A549 (cell line): ENCODE data around the gene NRIP1. TPM values are rescaled to one million over a fixed set of nuclear protein-coding genes. Genes with fewer than 3 reads are reported as not detected.
A peak's percentile ranks its signal among the peaks of the same experiment; 100 is the strongest.

Source experiments
- ATAC-seq, 2 experiments: fragments of 200-7000 bp in 1 of 2; fragments of >200 bp in 1 of 2; cut with Nextera tagmentation in 1 of 2; cut with Tn5 transposase in 1 of 2; 3 replicates each; pipeline versions ENCODE4 v1.8.0 to v1.9.1; 2018 to 2020; ENCODE audit warnings: mild to moderate bottlenecking in 1 of 2, moderate library complexity in 1 of 2
- CTCF ChIA-PET: fragments of 300-600 bp; sonication (Branson Sonifier 250); formaldehyde crosslinking; extraction: SDS; loops from one replicate; lab custom pipeline; 2021; ENCODE audit warnings: antibody characterized with exemption, inconsistent platforms; lab: Yijun Ruan, JAX
- POLR2A ChIA-PET: fragments of 350-600 bp; formaldehyde crosslinking; extraction: SDS; loops from one replicate; lab custom pipeline; 2021; ENCODE audit warnings: antibody characterized with exemption, inconsistent platforms; lab: Yijun Ruan, JAX
- DNase-seq, 2 experiments: peaks; one replicate each; pipeline versions ENCODE4 v3.0.0 to v3.0.0-alpha.2; 2011 to 2016; ENCODE audit warnings: low read depth in 1 of 2, low spot score in 1 of 2
- FAIRE-seq: peaks from 2 replicates; lab custom pipeline; 2011; peaks lifted over from hg19 to GRCh38; lab: Jason Lieb, UNC
- H3K27ac ChIP-seq, 2 experiments: fragments of >200 bp; sonication (Bioruptor Twin); formaldehyde crosslinking; 3 replicates each; pipeline ENCODE4 v1.5.1; 2016 to 2017
- H3K4me1 ChIP-seq: fragments of >200 bp; sonication (Bioruptor Twin); formaldehyde crosslinking; 3 replicates; pipeline ENCODE4 v1.6.1; 2016
- H3K4me2 ChIP-seq: fragments of >200 bp; sonication (Bioruptor Twin); formaldehyde crosslinking; 3 replicates; pipeline ENCODE4 v1.6.1; 2016
- H3K4me3 ChIP-seq: fragments of >200 bp; sonication (Bioruptor Twin); formaldehyde crosslinking; 3 replicates; pipeline ENCODE4 v1.5.1; 2016
- H3K9me3 ChIP-seq: fragments of >200 bp; sonication (Bioruptor Twin); formaldehyde crosslinking; 3 replicates; pipeline ENCODE4 v1.6.1; 2016
- ATOH8 ChIP-seq: fragments of 250-450 bp; sonication (Bioruptor Pico); IDR thresholded peaks from 2 replicates; pipeline ENCODE4 v1.5.0; 2020; ENCODE audit warnings: low read depth, mild to moderate bottlenecking, moderate library complexity
- BCL3 ChIP-seq: fragments of >200 bp; sonication (Bioruptor Twin); formaldehyde crosslinking; IDR thresholded peaks from 3 replicates; pipeline ENCODE4 v1.6.1; 2016
- CHD2 ChIP-seq: fragments of 150-350 bp; IDR thresholded peaks from 2 replicates; pipeline ENCODE4 v1.6.1; 2014; ENCODE audit warnings: low read length; ENCODE audit not compliant: partially characterized antibody
- ESRRA ChIP-seq: fragments of 150-350 bp; IDR thresholded peaks from 2 replicates; pipeline ENCODE4 v1.6.1; 2014; ENCODE audit warnings: mild to moderate bottlenecking, low read length, borderline replicate concordance
- FOSB ChIP-seq: fragments of 250-450 bp; sonication (Bioruptor Pico); IDR thresholded peaks from 2 replicates; pipeline ENCODE4 v1.5.0; 2020; ENCODE audit warnings: mild to moderate bottlenecking, moderate library complexity
- HDAC2 ChIP-seq: fragments of 200-600 bp; sonication (generic); IDR thresholded peaks from 2 replicates; pipeline ENCODE4 v1.6.1; 2016
- HES2 ChIP-seq: fragments of >200 bp; sonication (Bioruptor Twin); formaldehyde crosslinking; IDR thresholded peaks from 2 replicates; pipeline ENCODE4 v1.6.1; 2016
- HMGXB4 ChIP-seq: fragments of 250-450 bp; sonication (Bioruptor Pico); IDR thresholded peaks from 2 replicates; pipeline ENCODE4 v1.5.0; 2021; ENCODE audit warnings: mild to moderate bottlenecking, moderate library complexity, borderline replicate concordance
- HOXA7 ChIP-seq: fragments of 250-450 bp; sonication (Bioruptor Pico); IDR thresholded peaks from 2 replicates; pipeline ENCODE4 v1.5.0; 2020; ENCODE audit warnings: mild to moderate bottlenecking, moderate library complexity
- HOXB13 ChIP-seq: fragments of 250-450 bp; sonication (Bioruptor Pico); IDR thresholded peaks from 2 replicates; pipeline ENCODE4 v1.5.0; 2020; ENCODE audit warnings: low read depth, mild to moderate bottlenecking, moderate library complexity
- HOXB5 ChIP-seq: fragments of 250-450 bp; sonication (Bioruptor Pico); IDR thresholded peaks from 2 replicates; pipeline ENCODE4 v1.5.0; 2020; ENCODE audit warnings: mild to moderate bottlenecking, moderate library complexity
- JUN ChIP-seq, 2 experiments: fragments of >200 bp; sonication (Bioruptor Twin); formaldehyde crosslinking; IDR thresholded peaks; 2 replicates in 1 of 2; 3 replicates in 1 of 2; pipeline ENCODE4 v1.6.1; 2016 to 2017
- MAFK ChIP-seq: fragments of 450-650 bp; IDR thresholded peaks from 2 replicates; pipeline ENCODE4 v1.6.1; 2014; ENCODE audit not compliant: partially characterized antibody
- MAZ ChIP-seq: fragments of 150-350 bp; IDR thresholded peaks from 2 replicates; pipeline ENCODE4 v1.6.1; 2014; ENCODE audit warnings: antibody characterized with exemption, low read depth, low read length, borderline replicate concordance
- RFX5 ChIP-seq: fragments of 450-650 bp; IDR thresholded peaks from 2 replicates; pipeline ENCODE4 v1.7.1; 2014; ENCODE audit warnings: antibody characterized with exemption, mild to moderate bottlenecking, moderate library complexity
- RNF2 ChIP-seq: fragments of 200-600 bp; sonication (generic); IDR thresholded peaks from 2 replicates; pipeline ENCODE4 v1.6.1; 2016; ENCODE audit warnings: low read depth, mild to moderate bottlenecking, antibody characterized with exemption, moderate library complexity, borderline replicate concordance
- TFCP2L1 ChIP-seq: fragments of 250-450 bp; sonication (Bioruptor Pico); IDR thresholded peaks from 2 replicates; pipeline ENCODE4 v1.5.0; 2021; ENCODE audit warnings: mild to moderate bottlenecking
- TP53 ChIP-seq: fragments of 250-450 bp; sonication (Bioruptor Pico); IDR thresholded peaks from 2 replicates; pipeline ENCODE4 v1.5.0; 2021; ENCODE audit warnings: mild to moderate bottlenecking, moderate library complexity
- USF2 ChIP-seq: fragments of 450-650 bp; IDR thresholded peaks from 2 replicates; pipeline ENCODE4 v1.6.1; 2014; ENCODE audit warnings: antibody characterized with exemption
- ZC3H11A ChIP-seq: fragments of 450-650 bp; IDR thresholded peaks from 2 replicates; pipeline ENCODE4 v1.6.1; 2014; ENCODE audit warnings: antibody characterized with exemption, mild to moderate bottlenecking
- ZFP36 ChIP-seq: fragments of 450-650 bp; IDR thresholded peaks from 2 replicates; pipeline ENCODE4 v1.6.1; 2014; ENCODE audit warnings: borderline replicate concordance; ENCODE audit not compliant: partially characterized antibody
- ZSCAN20 ChIP-seq: fragments of 250-450 bp; sonication (Bioruptor Pico); IDR thresholded peaks from 2 replicates; pipeline ENCODE4 v1.8.0; 2022; ENCODE audit warnings: mild to moderate bottlenecking, moderate library complexity
- WGBS: methylation state at CpG from one replicate; pipeline ENCODE4 v1.1.6; 2017; ENCODE audit errors: missing lambda C conversion rate; 5-methylcytosine and 5-hydroxymethylcytosine counted together
- polyA plus RNA-seq, 4 experiments: library from polyadenylated mRNA; depleted of rRNA in 3 of 4; stranded (reverse); fragments of >200 nt; fragmentation: RNase III in 1 of 4; extraction: RNeasy Plus Mini Kit Qiagen cat#74134 plus additional on column Dnase treatment in 1 of 4; gene quantifications; 2 replicates in 3 of 4; 3 replicates in 1 of 4; pipeline ENCODE4 v1.2.3, GENCODE V29; 2011 to 2017

Gene NRIP1
- polyA plus RNA-seq, 2 of the 4 experiments (the other 2 are of a cell fraction): 18.9 to 35.5 TPM

- 93% methylated on average over 4 of the region's 4 CpGs for WGBS
- Histone ChIP-seq H3K9me3 (no peaks in the 10 kb centered on the region), H3K4me2 (no peak overlapping the region), H3K4me3 (no peak overlapping the region), H3K27ac (no peak overlapping the region), H3K4me1 (no peaks in the 10 kb centered on the region)
- ATAC-seq (no peak), DNase-seq (no peak), FAIRE-seq (no peak)
- TF ChIP-seq MAFK (peak; percentile 53), ZFP36 (no peak)
- POLR2A ChIA-PET: no interaction called here
- CTCF ChIA-PET: no interaction called here
Observed at GRCh38 chr21:15077529-15078145, 12.8 kb upstream of the NRIP1 start.

- no peak for FAIRE-seq
- TF ChIP-seq HOXB5 (CRISPR knock-in tag): no peak
- TF ChIP-seq FOSB (CRISPR knock-in tag): no peak
- TF ChIP-seq HES2: no peak
- no peak for TF ChIP-seq TP53 (CRISPR knock-in tag)
- TF ChIP-seq RNF2: no peak
- TF ChIP-seq RFX5: no peak
- TF ChIP-seq BCL3: no peak
- no peak for TF ChIP-seq ZC3H11A
- no peak for TF ChIP-seq HOXA7 (CRISPR knock-in tag)
- TF ChIP-seq ZSCAN20 (CRISPR knock-in tag): no peak
- TF ChIP-seq ATOH8: no peak
- no peak for TF ChIP-seq JUN (IDR thresholded peaks at IDR 0.05)
- TF ChIP-seq ESRRA: no peak
- TF ChIP-seq MAZ: no peak
- TF ChIP-seq HOXB13 (CRISPR knock-in tag): no peak
- TF ChIP-seq CHD2: no peak
- TF ChIP-seq USF2: no peak
- TF ChIP-seq HDAC2: no peak
- TF ChIP-seq HMGXB4 (CRISPR knock-in tag): no peak
- no peak for TF ChIP-seq TFCP2L1 (CRISPR knock-in tag)
- ChIA-PET POLR2A (no interaction called here), CTCF (no interaction called here)
- ATAC-seq: no peak
- DNase-seq: no peak
- Histone ChIP-seq H3K4me1 (no peaks in the 10 kb centered on the region), H3K4me3 (no peak overlapping the region), H3K4me2 (no peak overlapping the region), H3K27ac (no peak overlapping the region), H3K9me3 (no peaks in the 10 kb centered on the region)
- WGBS: 94% methylated on average over 2 of the region's 2 CpGs
Observed at GRCh38 chr21:15076730-15077129, 11.9 kb upstream of the NRIP1 start.
